GM13976 (cell line): ENCODE data around the gene TAX1BP1.

Source experiments
- DNase-seq: peaks from one replicate; pipeline ENCODE4 v3.0.0; 2012; ENCODE audit warnings: low spot score
- in situ Hi-C: fragments of 300-500 bp; cut with MboI; formaldehyde crosslinking; loops from one replicate; pipeline ENCODE4 v1.12.0; 2022; ENCODE audit warnings: low sequenced_read_pairs, mixed read lengths, inconsistent platforms; ENCODE audit not compliant: unreplicated experiment
- TF ChIP-seq, protein P1 (sequence below): IDR thresholded peaks from 2 replicates; pipeline ENCODE4 v1.5.1; 2012; ENCODE audit warnings: borderline replicate concordance, mild to moderate bottlenecking; ENCODE audit not compliant: insufficient read depth; ENCODE audit errors: extremely low read depth, missing control alignments, control extremely low read depth

Gene TAX1BP1

GRCh38 chr7:27739909-27740448 lies at the start of gene TAX1BP1:
TAX1BP1 (plus strand) TSS chr7:27740162; CDS start chr7:27748525, 8,363 bp downstream.
- TF ChIP-seq, protein P1, sequence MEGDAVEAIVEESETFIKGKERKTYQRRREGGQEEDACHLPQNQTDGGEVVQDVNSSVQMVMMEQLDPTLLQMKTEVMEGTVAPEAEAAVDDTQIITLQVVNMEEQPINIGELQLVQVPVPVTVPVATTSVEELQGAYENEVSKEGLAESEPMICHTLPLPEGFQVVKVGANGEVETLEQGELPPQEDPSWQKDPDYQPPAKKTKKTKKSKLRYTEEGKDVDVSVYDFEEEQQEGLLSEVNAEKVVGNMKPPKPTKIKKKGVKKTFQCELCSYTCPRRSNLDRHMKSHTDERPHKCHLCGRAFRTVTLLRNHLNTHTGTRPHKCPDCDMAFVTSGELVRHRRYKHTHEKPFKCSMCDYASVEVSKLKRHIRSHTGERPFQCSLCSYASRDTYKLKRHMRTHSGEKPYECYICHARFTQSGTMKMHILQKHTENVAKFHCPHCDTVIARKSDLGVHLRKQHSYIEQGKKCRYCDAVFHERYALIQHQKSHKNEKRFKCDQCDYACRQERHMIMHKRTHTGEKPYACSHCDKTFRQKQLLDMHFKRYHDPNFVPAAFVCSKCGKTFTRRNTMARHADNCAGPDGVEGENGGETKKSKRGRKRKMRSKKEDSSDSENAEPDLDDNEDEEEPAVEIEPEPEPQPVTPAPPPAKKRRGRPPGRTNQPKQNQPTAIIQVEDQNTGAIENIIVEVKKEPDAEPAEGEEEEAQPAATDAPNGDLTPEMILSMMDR, result no peak
- in situ Hi-C loops, result no loop called here
- peak; percentile 96 for DNase-seq

DNA sequence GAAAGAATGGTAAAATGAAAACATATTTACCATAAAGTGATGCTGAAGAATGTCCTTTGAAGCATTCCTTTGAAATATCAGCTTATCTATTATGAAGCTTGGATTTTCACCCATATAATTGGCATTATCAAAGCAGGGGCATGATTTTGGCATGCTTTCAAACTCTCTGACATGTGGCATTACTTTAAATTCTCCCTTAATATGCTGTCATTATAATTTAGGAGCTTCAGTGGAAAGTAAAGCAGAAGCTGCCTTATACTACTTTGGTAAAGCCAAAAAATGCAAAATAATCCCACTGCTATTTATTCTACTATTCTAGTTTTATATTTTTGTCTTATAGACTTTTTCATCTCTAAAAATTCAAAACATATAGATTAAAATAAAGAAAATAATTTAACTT lies 49.3 kb upstream of the TAX1BP1 start:
- DNase-seq, result no peak

DNA sequence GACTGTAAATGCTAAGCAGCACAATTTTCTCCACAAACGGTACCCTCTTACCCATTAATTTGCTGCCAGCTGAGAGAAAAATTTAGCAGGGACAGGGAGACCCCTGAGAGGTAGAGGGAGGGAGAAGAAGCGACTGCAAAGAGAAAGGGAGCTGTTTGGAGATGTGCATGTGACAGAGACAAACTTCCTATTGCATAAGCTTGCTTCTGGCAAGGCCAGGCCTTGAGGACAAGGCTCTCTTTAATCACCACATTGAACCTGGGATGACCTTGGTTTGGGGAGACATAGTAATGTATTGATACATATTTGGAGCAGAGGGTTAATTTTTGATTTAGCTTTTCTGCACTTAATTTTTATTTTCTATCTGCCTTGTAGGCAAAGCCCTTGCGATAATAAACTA lies 46.2 kb upstream of the TAX1BP1 start:
- no peak for DNase-seq
- TF ChIP-seq, protein P1, result no peak
- in situ Hi-C loops, result no loop called here

More for the DNA sequence above, 49.3 kb upstream of the TAX1BP1 start:
- TF ChIP-seq, protein P1, result no peak
- in situ Hi-C loops, result no loop called here

GRCh38 chr7:27695096-27695495 lies 44.9 kb upstream of the TAX1BP1 start:
- DNase-seq, result no peak
- TF ChIP-seq, protein P1, result no peak
- in situ Hi-C loops, result no loop called here

- peak; percentile 36 for DNase-seq
- in situ Hi-C loops, result no loop called here
- TF ChIP-seq, protein P1, result no peak
Measured at GRCh38 chr7:27697861-27698430, 42.0 kb upstream of the TAX1BP1 start.

DNA sequence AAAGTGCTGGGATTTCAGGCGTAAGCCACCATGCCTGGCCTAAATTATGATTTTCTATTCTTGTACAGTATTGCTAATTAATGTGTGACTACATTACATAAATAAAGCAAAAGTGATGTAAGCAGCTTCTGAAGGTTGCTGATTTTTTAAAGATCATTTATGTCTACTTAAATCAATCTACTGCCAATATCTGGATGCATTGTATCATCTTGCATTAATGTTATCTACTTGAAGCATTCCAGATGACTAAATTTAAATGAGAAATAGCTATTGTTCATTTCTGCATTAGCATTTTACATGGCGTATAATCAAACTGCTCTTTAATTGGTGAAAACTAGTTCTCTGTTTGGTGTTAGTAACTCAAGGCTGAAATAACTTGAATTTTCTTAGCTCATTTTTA lies 40.2 kb upstream of the TAX1BP1 start:
- DNase-seq, result no peak
- TF ChIP-seq, protein P1, result no peak
- in situ Hi-C loops, result no loop called here
